Choroid plexus epithelial cell (primary cell): ENCODE measurements around the gene CAD.
A peak's percentile ranks its signal among the peaks of the same experiment; 100 is the strongest.

Experiments used
- DNase-seq: peaks from one replicate; pipeline ENCODE4 v3.0.0-alpha.2; 2010; ENCODE audit warnings: low read depth
- H3K4me3 ChIP-seq: 2 replicates; pipeline ENCODE4 v1.5.1; 2011; ENCODE audit warnings: low read depth, mild to moderate bottlenecking, control low read depth, low read length, moderate library complexity
- CTCF ChIP-seq: conservative IDR thresholded peaks from 2 replicates; pipeline ENCODE4 v1.5.1; 2011; ENCODE audit warnings: low read depth, mild to moderate bottlenecking, control low read depth, inconsistent platforms, low read length, moderate library complexity

The CAD gene

DNA sequence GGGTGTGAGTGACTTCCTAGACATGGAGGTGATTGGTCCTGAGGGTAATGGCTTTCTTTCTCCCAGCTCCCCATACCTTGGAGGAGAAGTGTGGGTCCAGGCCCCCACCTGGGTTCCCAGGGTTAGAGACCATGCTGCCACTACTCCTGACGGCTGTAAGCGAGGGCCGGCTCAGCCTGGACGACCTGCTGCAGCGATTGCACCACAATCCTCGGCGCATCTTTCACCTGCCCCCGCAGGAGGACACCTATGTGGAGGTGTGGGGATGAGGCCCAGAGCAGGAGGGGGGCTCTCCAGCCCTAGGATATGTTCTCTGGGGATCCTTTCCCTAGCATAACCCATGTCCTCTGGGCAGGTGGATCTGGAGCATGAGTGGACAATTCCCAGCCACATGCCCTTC lies 21.8 kb downstream of the CAD start:
- no peak for TF ChIP-seq CTCF
- no peak overlapping the region for H3K4me3 ChIP-seq
- DNase-seq = no peak

GRCh38 chr2:27240406-27240805 lies 23.2 kb downstream of the CAD start:
- no peak for TF ChIP-seq CTCF
- no peak for DNase-seq

DNA sequence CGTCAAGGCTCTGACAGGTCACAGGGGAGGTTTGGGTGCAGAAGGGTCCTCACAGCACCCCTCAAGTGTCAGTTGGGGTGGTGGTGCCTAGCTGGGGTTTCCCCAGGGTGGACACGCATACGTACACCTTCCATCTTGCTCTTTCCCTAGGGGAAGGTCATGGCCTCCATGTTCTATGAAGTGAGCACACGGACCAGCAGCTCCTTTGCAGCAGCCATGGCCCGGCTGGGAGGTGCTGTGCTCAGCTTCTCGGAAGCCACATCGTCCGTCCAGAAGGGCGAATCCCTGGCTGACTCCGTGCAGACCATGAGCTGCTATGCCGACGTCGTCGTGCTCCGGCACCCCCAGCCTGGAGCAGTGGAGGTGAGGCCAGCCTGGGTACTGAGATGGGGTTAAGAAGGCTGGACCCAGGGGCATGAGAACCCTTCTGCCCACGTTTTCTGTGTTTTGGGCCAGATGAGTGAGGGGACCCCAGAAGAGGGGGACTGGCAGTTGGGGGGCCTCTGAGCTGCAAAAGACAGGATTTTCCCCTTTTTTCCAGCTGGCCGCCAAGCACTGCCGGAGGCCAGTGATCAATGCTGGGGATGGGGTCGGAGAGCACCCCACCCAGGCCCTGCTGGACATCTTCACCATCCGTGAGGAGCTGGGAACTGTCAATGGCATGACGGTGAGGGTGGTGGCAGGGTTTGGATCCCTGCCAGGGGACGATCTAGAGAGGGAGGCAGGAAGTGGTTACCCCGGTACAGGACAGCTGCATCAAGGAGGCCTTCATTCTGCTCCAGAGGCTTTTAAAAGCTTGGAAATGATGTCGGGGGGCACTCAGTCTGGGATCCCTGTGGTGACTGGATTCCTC lies 24.8 kb downstream of the CAD start:
- no peak overlapping the region for H3K4me3 ChIP-seq
- no peak for TF ChIP-seq CTCF
- DNase-seq = no peak

More at GRCh38 chr2:27240406-27240805, 23.2 kb downstream of the CAD start:
- H3K4me3 ChIP-seq = no peak overlapping the region

- H3K4me3 ChIP-seq = no peak overlapping the region
- DNase-seq = no peak
- no peak for TF ChIP-seq CTCF
Measured at GRCh38 chr2:27242614-27242951, 25.4 kb downstream of the CAD start.

- DNase-seq = peak; percentile 9
- H3K4me3 ChIP-seq = no peak overlapping the region
- TF ChIP-seq CTCF = no peak
Measured at GRCh38 chr2:27243391-27244130, 26.4 kb downstream of the CAD start.

- no peak for DNase-seq
- H3K4me3 ChIP-seq = no peak overlapping the region
- no peak for TF ChIP-seq CTCF
Measured at GRCh38 chr2:27245116-27245515, 27.9 kb downstream of the CAD start.
